Loucy (cell line): ENCODE data around the gene MET.

Source experiments
- H2AFZ ChIP-seq: fragments of 200-600 bp; sonication (generic); 2 replicates; pipeline ENCODE4 v1.6.0; 2016; ENCODE audit warnings: antibody characterized with exemption, mild to moderate bottlenecking, low read length, moderate library complexity
- H3F3A ChIP-seq: fragments of 200-600 bp; 2 replicates; pipeline ENCODE4 v1.6.0; 2016; ENCODE audit warnings: antibody characterized with exemption, low read depth, mild to moderate bottlenecking
- H3K27me3 ChIP-seq: fragments of 200-600 bp; sonication (generic); 2 replicates; pipeline ENCODE4 v1.6.1; 2014; ENCODE audit warnings: low read length, mild to moderate bottlenecking; ENCODE audit not compliant: insufficient read depth, poor library complexity, severe bottlenecking
- H3K36me3 ChIP-seq: fragments of 200-600 bp; sonication (generic); 2 replicates; pipeline ENCODE4 v1.6.1; 2016; ENCODE audit warnings: low read length; ENCODE audit not compliant: insufficient read depth
- H3K4me1 ChIP-seq: fragments of 200-600 bp; sonication (generic); 2 replicates; pipeline ENCODE4 v1.5.1; 2014; ENCODE audit warnings: low read length, mild to moderate bottlenecking; ENCODE audit not compliant: insufficient read depth, poor library complexity, severe bottlenecking
- H3K4me2 ChIP-seq: fragments of 200-600 bp; sonication (generic); 2 replicates; pipeline ENCODE4 v1.6.0; 2014; ENCODE audit warnings: antibody characterized with exemption, low read length, low read depth, mild to moderate bottlenecking; ENCODE audit not compliant: poor library complexity, severe bottlenecking
- H3K4me3 ChIP-seq: fragments of 200-600 bp; sonication (generic); 2 replicates; pipeline ENCODE4 v1.5.1; 2014; ENCODE audit warnings: low read length, mild to moderate bottlenecking, mixed read lengths; ENCODE audit not compliant: poor library complexity, severe bottlenecking
- H3K79me2 ChIP-seq: fragments of 200-600 bp; sonication (generic); 2 replicates; pipeline ENCODE4 v1.6.1; 2014; ENCODE audit warnings: low read length; ENCODE audit not compliant: insufficient read depth
- H3K9ac ChIP-seq: fragments of 200-600 bp; sonication (generic); 2 replicates; pipeline ENCODE4 v1.6.0; 2014; ENCODE audit warnings: mild to moderate bottlenecking, low read depth, low read length, moderate library complexity; ENCODE audit not compliant: poor library complexity, severe bottlenecking
- H3K9me2 ChIP-seq: fragments of 200-600 bp; sonication (generic); replicated peaks from 2 replicates; pipeline ENCODE4 v1.6.1; 2016; ENCODE audit warnings: low read depth, low read length, mixed read lengths
- H3K9me3 ChIP-seq: fragments of 200-600 bp; sonication (generic); 2 replicates; pipeline ENCODE4 v1.6.1; 2014; ENCODE audit warnings: mild to moderate bottlenecking, antibody characterized with exemption, low read length, low read depth; ENCODE audit not compliant: insufficient read depth
- H4K20me1 ChIP-seq: fragments of 200-600 bp; sonication (generic); 2 replicates; pipeline ENCODE4 v1.6.0; 2014; ENCODE audit warnings: antibody characterized with exemption, low read length, mild to moderate bottlenecking; ENCODE audit not compliant: insufficient read depth, poor library complexity, severe bottlenecking
- EZH2phosphoT487 ChIP-seq: fragments of 200-600 bp; IDR thresholded peaks from 2 replicates; pipeline ENCODE4 v1.6.1; 2018; ENCODE audit warnings: antibody characterized with exemption, mild to moderate bottlenecking, moderate library complexity, borderline replicate concordance
- TF ChIP-seq, protein P1 (sequence below): fragments of 200-600 bp; sonication (generic); conservative IDR thresholded peaks from 2 replicates; pipeline ENCODE4 v1.5.1; 2014; ENCODE audit warnings: mild to moderate bottlenecking, antibody characterized with exemption, low read length

Gene MET

DNA sequence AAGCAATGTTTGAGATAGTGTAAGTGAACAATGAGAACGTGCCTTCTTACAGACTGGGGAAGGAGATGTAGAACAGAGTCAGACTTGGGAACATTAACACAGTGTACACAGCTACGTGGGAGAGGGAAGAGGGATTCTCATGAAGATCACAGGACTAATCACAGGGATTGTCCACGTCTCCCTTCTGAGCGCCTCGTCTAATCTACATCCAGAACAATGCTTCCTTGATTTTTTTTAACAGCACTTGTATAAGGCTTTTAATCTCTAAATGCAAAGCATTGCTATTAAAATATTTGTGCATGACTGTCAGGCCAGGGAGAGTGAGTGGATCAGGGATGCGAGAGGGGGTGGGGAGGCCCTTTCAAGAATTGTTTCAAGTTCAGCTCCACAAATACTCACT, 62.7 kb downstream of the MET start:
- H3F3A ChIP-seq, result no peaks in the 10 kb centered on the region
- H3K9me3 ChIP-seq, result no peaks in the 10 kb centered on the region
- H3K27me3 ChIP-seq, result no peaks in the 10 kb centered on the region
- H3K9me2 ChIP-seq, result no peaks in the 10 kb centered on the region
- no peak overlapping the region for H2AFZ ChIP-seq
- H3K36me3 ChIP-seq, result no peaks in the 10 kb centered on the region
- TF ChIP-seq, protein P1, sequence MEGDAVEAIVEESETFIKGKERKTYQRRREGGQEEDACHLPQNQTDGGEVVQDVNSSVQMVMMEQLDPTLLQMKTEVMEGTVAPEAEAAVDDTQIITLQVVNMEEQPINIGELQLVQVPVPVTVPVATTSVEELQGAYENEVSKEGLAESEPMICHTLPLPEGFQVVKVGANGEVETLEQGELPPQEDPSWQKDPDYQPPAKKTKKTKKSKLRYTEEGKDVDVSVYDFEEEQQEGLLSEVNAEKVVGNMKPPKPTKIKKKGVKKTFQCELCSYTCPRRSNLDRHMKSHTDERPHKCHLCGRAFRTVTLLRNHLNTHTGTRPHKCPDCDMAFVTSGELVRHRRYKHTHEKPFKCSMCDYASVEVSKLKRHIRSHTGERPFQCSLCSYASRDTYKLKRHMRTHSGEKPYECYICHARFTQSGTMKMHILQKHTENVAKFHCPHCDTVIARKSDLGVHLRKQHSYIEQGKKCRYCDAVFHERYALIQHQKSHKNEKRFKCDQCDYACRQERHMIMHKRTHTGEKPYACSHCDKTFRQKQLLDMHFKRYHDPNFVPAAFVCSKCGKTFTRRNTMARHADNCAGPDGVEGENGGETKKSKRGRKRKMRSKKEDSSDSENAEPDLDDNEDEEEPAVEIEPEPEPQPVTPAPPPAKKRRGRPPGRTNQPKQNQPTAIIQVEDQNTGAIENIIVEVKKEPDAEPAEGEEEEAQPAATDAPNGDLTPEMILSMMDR, result no peak
- no peak overlapping the region for H3K4me3 ChIP-seq
- H3K9ac ChIP-seq, result no peak overlapping the region
- no peaks in the 10 kb centered on the region for H3K4me1 ChIP-seq
- H4K20me1 ChIP-seq, result no peaks in the 10 kb centered on the region
- no peaks in the 10 kb centered on the region for H3K79me2 ChIP-seq
- H3K4me2 ChIP-seq, result no peak overlapping the region

DNA sequence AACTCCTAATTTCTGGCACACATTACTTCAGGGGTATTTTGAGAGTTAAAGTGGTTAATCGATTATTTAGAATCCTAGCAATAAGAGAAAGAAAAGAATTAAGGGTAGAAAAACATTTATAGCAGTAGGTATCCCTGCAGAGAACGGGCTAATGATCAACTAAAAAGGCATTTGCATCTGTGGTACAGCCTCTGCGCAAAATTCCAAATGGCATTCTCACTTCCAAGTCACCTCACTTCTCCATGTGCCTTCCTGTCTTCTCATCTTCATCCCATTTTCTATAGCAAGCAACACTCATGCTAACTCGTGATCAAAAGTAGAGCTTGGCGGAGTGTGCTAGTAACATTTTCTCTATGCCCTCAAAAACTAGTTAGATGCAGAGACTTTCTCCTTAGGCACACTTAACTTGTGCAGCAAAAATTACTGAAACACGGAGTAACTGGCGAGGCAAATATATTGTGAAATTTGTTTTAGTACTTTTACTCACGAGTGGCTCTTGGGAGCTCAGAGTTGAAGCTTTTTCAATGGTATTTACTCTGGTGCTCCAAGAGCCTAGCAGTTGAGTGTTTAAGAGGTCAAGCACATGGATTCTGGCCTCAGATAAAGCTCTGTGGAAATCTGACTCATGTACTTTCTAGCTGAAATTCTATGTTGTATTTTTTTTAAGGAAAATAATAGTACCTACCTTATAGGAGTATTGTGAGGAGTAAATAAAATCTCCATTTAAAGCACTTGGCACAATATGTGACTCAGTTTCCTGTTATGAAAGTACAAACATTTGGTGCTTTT, 65.1 kb downstream of the MET start:
- Histone ChIP-seq H3K9ac (no peak overlapping the region), H3K36me3 (no peaks in the 10 kb centered on the region), H2AFZ (no peak overlapping the region), H3K9me2 (no peaks in the 10 kb centered on the region), H3K27me3 (no peaks in the 10 kb centered on the region), H3F3A (no peaks in the 10 kb centered on the region), H3K4me3 (no peak overlapping the region), H3K4me2 (no peak overlapping the region), H3K4me1 (no peaks in the 10 kb centered on the region), H3K79me2 (no peaks in the 10 kb centered on the region), H4K20me1 (no peaks in the 10 kb centered on the region), H3K9me3 (no peaks in the 10 kb centered on the region)
- no peak for TF ChIP-seq EZH2phosphoT487
- TF ChIP-seq, protein P1, result no peak

DNA sequence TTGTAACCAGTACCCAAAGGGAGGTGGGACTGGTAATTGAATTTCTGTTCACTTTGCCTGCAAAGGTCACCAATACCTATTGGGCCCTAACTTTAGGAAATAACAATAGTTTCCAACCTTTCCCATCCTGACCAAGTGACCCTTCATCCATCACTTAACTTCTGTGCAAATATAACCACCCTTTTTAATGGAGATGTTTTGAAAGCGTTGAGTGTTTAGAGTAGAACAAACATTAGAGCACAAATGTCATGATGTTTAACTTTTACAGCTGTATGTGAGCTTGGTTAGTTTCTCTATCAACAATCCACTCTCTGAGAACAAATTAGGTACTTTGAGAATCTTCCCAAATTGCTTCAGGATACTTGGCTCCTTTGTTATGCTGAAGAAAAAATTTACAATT, 66.4 kb downstream of the MET start:
- no peaks in the 10 kb centered on the region for H4K20me1 ChIP-seq
- H3K9ac ChIP-seq, result no peak overlapping the region
- no peaks in the 10 kb centered on the region for H3K9me3 ChIP-seq
- H3K79me2 ChIP-seq, result no peaks in the 10 kb centered on the region
- H3F3A ChIP-seq, result no peaks in the 10 kb centered on the region
- H3K4me1 ChIP-seq, result no peaks in the 10 kb centered on the region
- no peaks in the 10 kb centered on the region for H3K9me2 ChIP-seq
- no peak for TF ChIP-seq EZH2phosphoT487
- TF ChIP-seq, protein P1, result no peak
- no peaks in the 10 kb centered on the region for H3K27me3 ChIP-seq
- no peak overlapping the region for H3K4me3 ChIP-seq
- H2AFZ ChIP-seq, result no peak overlapping the region
- no peak overlapping the region for H3K4me2 ChIP-seq
- H3K36me3 ChIP-seq, result no peaks in the 10 kb centered on the region
